Iris pigment epithelial cell (primary cell): ENCODE data around the gene RFX5.
A peak's percentile ranks its signal among the peaks of the same experiment; 100 is the strongest.

ENCODE experiments used
- DNase-seq: peaks from one replicate; pipeline ENCODE4 v3.0.0-alpha.2; 2011; ENCODE audit warnings: low read depth

The RFX5 gene

GRCh38 chr1:151325231-151325630, 21.8 kb downstream of the RFX5 start:
- DNase-seq: peak; percentile 37

GRCh38 chr1:151324390-151324930, 22.6 kb downstream of the RFX5 start:
- no peak for DNase-seq

- DNase-seq: peak; percentile 50
These were observed 28.1 kb downstream of the RFX5 start for GRCh38 chr1:151318975-151319374.

GRCh38 chr1:151315565-151316235, 31.4 kb downstream of the RFX5 start:
- no peak for DNase-seq

- DNase-seq: peak; percentile 71
These were observed 32.7 kb downstream of the RFX5 start for GRCh38 chr1:151314137-151314875.

GRCh38 chr1:151313501-151313900, 33.6 kb downstream of the RFX5 start:
- DNase-seq: no peak

- DNase-seq: no peak
These were observed 34.2 kb downstream of the RFX5 start for GRCh38 chr1:151312826-151313225.

GRCh38 chr1:151312411-151312810, 34.6 kb downstream of the RFX5 start:
- DNase-seq: peak; percentile 39

- peak; percentile 100 for DNase-seq
These were observed 35.3 kb downstream of the RFX5 start for GRCh38 chr1:151311589-151312331.

GRCh38 chr1:151311011-151311410, 36.0 kb downstream of the RFX5 start:
- DNase-seq: peak; percentile 48

- DNase-seq: peak; percentile 84
These were observed 37.2 kb downstream of the RFX5 start for GRCh38 chr1:151309811-151310323.

- no peak for DNase-seq
These were observed 52.1 kb downstream of the RFX5 start for GRCh38 chr1:151294742-151295462.

GRCh38 chr1:151293093-151293492, 54.0 kb downstream of the RFX5 start:
- DNase-seq: no peak

GRCh38 chr1:151292207-151293030, 54.6 kb downstream of the RFX5 start:
- DNase-seq: no peak

GRCh38 chr1:151290709-151291303, 56.2 kb downstream of the RFX5 start:
- no peak for DNase-seq
